Stimulated activated CD4-positive, alpha-beta T cell treated with anti-CD3 and anti-CD28 coated beads, TNF-alpha, amount 100 ng/mL, for 48 hours (primary cell): Measurements from ENCODE around the gene DAB2.

Source experiments
- DNase-seq, 3 donors: peaks; one replicate each; pipeline ENCODE4 v3.0.0-alpha.2; 2020; ENCODE audit warnings: low read depth in 3 of 3

DAB2 gene

DNA sequence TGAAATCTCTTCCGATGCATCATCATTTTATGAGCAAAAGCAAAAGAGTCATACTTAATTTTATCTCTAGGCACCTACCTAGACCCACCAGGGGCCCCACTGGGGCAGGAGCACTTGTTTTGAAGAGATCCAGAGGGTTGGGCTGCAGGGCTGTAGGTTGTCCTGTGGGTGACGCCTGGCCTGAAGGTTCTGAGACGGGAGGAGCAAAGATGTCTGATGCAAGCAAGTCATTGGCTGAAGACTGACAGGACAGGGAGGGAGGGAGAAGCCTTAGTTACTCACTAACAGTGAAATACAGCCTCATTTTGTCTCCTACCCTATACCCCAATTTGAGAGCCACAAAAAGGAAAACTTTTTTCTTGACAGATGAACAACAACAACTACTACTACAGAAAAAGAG is 43.4 kb downstream of the DAB2 start:
- no peak for DNase-seq

DNA sequence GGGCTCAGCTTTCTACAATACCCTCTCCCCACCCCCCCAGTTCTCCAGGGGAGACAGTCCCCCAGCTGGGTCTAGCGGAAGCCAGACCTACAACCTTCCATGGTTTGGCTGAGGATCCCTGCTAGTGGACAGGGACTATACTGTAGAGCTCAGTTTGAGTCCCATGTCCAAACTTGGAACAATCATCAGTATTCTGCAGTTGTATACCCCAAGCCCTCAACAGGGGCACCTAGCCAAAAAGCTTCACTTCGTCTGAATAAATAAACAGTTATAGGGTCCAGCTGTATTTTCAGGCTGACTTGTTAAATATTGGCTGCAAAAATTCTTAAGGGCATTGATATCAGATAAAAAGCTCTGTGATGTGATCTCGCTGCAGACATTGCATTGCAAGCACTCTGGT is 45.1 kb downstream of the DAB2 start:
- DNase-seq, result no peak

DNA sequence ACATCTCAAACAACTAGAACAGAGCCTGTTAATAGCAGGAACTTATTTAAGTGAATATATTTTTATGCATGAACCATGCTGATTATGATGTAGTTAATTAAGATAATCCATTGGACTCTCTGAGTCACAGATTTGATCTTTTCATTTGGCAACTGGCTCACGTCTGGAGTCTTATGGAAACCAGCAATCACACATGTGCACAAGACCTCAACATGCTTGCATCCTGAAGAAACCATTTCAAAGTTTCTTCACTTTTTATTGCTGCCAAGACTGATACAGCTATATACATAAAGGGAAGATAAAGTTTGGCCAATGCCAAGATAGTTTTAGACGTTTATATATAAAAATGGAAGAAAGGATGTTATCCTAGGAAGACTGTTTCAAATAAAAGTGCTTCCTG is 47.2 kb downstream of the DAB2 start:
- DNase-seq, result no peak

DNA sequence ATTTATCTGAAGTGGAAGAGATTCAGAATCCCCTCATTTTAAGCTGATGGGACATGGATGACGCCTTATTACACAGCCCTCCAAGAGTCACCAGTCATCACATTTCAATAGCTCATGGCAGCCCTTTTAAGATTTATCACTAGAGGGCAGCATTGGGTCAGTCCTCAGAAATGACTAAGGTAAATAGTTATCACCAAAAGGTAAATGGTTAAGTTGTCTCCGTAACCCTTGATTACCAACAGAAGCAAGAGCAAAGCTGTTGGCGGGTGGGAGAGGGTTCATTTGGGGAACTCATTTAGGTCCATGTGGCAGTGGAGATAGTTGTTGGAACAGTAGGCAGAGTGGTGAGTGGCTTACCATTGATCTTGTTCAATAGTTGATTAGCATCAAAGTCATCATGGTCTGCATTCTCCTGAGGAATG is 48.5 kb downstream of the DAB2 start:
- peak in 2 of 3 donors; percentile 22 to 28 for DNase-seq

DNA sequence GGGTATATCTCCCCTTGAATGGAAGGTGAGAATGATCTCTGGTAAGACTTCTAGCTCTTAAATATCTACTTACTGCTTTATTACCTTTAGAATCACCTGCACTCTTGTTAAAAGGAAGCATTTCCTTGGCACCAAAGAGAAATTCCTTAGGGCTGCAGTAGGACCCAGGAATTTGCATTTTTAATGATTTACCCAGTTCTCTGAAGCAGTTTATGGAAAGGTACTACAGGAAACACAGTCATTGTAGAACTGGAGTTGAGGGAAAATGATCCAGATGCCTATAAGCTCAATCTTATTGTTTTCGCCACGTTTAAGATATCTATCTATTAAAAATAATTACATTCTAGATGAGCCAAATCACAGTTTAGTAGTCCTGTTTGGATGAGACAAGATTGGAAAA is 51.0 kb downstream of the DAB2 start:
- no peak for DNase-seq

DNA sequence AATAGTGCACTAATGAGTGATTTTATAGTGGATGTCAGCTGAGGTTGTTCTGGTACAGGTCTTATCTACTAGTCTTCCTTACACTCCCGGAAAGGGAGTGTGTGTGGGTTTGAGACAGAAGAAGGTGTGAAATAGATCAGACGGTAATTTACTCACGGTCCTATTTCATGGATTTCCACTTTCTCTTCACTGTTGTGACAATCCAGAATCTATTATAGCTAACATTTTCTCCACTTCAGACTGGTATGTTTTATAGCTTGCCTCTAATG is 53.5 kb downstream of the DAB2 start:
- no peak for DNase-seq

DNA sequence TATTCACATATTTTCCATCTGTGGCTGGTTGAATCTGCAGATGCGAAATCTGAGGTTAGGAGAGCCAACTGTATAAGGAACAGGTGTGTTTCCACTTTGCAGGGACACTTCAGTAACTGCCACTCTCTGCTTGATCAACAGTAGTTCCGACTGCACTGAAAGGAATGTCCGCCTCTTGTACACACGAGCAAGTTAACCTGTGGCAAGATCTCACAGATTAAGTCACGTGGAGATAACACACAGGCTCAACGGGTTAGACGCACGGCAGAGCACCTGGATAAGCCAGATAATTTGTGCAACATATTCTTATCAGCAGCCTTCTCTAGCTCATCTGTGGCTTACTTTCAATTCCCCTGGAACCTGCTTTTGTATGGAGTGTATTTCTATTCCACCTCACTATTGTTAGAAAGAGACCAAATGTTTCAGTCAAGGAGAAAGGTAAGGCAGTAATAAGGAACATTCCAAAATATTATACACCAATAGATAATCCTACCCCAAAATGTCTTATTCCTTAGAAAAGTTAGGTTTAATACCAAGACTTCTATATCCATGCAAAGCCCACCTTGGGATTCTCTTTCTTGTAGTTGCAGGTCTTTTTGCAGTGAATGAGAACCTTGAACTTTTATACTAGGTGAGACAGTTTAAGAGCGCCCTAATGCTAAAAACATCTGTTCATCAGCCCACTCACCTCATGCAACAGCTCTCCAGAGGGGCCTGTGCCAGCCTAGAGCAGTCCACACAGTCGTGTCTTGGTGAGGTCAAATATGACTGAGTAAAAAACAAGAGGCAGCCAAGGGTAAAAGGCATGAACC is 54.0 kb downstream of the DAB2 start:
- no peak for DNase-seq

DNA sequence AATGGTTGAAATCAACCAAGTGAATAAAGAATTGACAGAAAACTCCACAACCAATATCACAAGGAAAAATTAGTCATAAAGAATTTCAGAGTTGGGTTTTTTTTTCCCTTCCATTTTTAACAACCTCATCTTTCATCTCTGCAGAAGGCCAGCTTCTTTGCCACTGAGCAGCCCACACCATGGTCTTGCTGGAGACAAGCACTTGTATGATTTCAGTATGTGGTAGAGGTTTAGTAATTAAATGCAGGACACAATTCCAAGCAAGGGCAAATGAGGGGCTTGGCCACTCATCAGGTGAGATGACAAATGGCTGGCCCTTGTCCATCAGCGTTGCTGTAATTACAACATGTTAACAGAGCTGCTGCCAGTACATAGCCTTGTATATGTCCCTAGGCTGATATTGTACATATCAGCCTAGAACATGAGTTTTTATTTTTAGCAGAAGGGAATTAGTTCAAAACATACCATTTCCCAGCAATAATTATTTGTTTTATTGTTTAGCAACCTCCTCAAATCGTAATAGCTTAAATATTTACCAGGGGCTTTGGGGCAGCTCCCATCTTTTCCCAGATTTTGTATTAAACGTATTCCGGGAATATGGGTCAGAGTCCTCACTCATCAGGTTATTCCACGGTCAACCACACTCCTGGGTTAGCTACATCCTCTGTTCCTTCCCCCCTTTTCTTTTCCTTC is 55.5 kb downstream of the DAB2 start:
- DNase-seq, result no peak

DNA sequence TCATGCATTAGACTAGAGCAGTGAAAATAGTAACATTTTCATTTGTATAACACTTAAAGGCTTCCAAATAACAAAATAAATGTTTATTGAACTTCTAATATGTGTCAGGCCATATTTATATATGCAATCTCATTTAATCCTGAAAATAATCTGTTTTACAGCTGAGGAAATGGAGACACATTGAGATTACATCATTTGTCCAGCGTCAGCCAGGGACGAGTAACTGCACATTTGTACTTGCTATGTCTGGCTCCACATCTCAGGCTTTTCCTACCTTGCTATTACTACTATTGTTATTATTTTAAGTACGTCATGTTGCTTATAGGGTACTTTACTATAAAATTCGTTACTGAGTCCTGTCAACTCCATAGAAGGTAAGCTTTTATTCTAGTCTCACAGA is 56.7 kb downstream of the DAB2 start:
- DNase-seq, result no peak

DNA sequence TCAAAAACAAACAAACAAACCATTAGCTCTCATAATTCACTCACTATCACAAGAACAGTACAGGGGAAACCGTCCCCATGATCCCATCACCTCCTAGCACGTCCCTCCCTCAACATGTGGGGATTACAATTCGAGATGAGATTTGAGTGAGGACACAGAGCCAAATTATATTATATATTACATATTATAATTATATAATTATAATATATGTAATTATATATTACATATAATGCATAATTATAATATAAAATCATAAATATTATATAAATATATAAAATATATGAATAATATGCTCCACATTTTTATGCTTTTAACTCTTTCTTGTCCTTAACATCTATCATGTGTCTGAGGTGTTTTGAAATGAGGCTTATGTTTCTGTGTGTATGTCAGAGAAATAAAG is 57.1 kb downstream of the DAB2 start:
- no peak for DNase-seq

DNA sequence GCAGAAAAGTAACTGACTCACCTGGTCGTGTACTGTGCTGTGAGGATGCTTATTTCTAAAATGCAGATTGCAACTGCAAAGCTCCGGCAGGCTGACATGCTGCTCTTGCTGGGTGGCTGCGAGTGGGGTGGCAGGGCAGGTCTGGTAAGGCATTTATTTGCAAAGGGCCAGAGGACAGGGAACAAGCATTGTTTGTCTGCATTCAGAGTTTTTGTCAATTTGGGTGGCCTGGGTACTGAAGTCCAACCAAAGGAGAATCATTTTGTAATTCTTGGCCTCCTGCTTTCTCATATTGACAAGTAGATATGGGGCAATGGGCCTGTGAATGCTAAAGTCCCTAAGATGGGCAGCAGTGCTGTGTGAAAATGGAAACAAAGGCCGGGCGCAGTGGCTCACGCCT is 60.4 kb downstream of the DAB2 start, which contains the start of gene C9:
C9 (minus strand) TSS at position 129 of the 400 bp plus-strand sequence; CDS start at position 98, 31 bp downstream.
- no peak for DNase-seq

DNA sequence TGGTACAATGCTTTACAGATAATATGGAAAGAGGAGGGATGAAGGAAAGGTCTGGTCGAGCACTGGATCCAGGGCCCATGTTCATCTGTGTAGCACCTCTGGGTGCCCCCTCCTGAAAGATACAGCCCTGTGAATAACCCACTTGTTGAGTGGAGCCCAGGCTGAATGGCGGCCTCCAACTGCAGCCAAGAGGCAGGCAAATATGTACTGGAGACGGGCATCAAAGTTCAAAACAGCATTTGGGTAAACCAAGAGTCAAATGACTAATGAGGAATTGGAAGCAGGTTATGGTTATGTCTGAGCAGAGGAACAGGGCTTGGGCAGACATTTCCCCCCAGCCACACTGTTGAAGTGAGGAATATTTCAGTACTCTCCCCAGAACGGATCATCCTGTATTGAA is 61.6 kb downstream of the DAB2 start:
- DNase-seq, result no peak

DNA sequence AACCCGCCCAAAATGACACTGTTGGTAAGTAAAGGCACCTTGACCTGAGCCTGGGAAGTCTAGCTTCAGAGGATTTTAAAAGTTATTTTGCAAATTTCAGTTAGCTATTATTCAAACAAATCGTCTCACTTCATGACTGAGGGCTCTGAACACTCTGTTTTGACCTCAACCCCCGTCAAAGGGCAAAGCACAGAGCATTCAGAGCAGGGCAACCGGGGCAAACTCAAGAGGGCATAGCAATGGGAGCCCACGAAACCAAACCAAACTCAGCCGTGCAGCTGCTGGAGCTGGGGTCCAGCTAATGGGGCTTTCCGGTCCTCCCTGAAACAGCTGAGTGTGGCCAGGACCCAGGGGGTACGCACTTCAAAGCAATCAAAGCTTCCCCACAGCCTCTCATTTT is 62.1 kb downstream of the DAB2 start:
- DNase-seq, result no peak

DNA sequence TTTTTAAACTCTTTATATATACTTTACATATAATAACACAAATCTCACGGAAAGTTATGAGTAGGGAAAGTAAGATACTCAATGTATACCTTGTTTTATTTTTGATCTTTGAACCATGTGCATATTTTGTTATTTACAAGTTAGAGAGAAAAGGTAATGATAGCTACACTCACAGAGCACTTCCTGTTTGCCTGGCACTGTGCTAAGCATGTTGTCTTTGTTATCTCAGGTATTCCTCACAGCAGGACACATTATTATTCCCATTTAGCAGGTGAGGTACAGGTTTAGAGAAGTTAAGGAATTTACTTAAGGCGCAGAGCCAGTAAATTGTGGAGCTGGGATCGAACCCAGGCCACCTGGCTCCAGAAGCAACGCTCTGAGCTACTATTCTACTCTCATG is 63.5 kb downstream of the DAB2 start:
- no peak for DNase-seq

DNA sequence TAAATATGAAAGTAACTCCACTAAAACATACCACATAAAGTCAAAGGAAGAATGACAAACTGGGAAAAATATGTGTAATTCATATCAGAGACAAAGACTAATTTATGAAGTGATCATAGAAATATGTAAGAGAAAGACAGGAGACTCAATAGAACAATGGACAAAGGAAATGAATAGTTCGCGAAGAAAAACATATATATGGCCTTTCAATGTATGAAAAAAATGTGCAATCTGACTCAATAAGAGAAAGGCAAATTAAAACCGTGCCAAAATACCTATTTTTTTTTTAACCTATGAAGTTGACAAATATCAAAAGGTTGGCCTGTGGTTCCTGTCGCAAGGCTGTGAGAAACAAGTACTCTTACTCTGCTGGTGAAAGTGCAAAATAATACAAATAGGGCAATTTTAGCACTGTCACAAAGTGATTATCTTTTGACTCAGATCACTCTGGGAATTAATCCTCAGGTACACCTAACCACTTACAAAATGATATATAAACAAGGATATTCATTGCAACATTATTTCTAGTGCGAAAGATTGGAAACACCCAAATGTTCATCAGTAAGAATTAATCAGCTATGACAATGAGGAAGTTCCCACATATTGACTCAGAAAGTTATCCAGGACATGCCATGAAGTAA is 64.2 kb downstream of the DAB2 start:
- DNase-seq, result no peak

DNA sequence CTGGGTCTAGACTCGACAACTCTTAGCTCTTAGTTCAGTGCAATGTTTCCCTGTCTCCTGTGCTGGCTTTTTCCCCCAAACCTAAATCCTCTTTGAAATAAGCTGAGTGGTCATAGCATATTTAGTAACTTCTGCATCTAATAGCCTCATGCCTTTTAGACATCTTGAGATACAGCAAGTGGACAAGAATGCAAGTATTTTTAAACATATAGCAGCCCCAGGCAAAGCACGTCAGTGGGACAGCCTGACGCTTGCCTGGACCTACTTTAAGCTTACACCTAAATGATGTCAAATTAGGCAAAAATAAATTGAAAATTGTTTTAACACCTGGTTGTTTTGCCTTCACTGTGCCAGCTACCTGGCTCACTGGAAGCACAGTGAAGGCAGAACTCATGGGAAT is 68.5 kb downstream of the DAB2 start:
- no peak for DNase-seq

DNA sequence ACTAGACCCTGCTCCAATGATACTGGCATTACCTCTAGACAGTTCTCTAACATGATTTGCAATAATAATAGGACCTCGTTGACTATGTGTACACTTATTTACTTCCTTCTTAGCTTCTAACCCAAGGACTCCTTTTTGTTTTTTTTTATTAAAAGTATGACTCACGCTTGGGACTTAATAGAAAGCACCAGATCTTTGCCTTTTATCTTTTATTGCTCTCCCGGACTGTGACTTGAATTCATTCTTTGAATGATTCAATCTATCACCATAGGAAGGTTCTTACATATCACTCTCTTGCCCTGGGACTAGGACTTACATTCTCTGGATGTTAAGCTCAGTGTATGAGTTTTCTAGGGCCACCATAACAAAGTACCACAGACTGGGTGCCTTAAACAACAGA is 69.5 kb downstream of the DAB2 start:
- DNase-seq, result no peak

DNA sequence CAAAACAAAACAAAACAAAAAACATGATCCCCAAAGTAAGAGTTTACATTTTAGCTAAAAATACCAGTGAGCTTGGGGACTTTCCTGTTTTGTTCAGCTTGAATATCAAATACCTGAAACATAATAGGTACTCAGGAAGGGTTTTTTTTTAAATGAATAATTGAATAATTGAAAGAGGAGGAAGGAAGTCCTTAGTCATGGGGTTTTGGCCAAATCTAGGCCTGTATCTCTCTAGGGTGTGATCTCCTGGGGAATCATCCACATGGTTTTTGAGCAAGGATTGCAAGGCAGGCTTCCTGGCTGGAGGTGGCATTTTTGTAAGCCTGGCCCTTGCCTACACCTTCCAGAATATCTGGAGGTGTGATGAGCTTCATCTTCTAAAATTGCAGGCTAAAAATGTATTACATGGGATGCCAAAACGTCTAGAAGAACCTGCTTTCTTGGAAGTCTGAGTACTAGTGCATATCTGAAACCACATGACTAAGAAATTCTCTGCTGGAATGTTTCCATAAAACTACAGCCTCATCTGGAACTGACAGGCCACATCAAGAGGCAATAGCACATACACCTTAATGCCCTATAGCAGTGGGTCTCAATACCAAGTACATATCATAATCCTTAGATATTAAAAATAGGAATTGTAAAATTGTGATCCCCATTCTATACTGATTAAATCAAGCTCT is 70.9 kb downstream of the DAB2 start:
- no peak for DNase-seq

DNA sequence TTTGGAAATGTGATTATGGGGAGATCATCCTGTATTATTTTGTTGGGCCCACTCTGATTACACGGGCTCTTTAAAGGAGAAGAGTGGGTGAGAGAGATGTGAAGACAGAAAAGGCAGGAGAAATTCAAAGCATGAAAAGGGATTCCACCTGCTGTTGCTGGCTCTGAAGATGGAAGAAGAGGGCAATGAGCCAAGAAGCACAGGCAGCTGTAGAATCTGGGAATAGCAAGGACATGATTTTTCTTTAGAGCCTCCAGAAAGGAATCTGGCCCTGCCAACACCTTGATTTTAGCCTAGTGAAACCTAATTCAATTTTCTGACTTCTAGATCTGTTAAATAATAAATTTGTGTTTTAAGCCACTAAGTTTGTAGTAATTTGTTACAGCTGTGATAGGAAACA is 71.8 kb downstream of the DAB2 start:
- no peak for DNase-seq

DNA sequence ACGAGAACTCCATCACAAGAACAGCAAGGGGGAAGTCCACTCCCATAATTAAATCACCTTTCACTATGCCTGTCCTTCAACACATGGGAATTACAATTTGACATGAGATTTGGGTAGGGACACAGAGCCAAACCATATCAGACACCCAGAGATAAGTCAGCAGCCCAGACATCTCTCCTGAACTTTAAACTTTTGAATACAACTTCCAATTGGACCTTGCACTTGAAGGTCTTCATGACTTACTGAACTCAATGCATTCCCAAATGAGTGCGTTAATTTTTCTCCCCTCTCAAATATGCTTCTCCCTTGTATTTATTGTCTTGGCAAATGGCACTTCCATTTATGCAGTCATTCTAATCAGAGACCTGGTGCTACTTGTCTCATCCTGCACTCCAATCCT is 72.6 kb downstream of the DAB2 start:
- no peak for DNase-seq

DNA sequence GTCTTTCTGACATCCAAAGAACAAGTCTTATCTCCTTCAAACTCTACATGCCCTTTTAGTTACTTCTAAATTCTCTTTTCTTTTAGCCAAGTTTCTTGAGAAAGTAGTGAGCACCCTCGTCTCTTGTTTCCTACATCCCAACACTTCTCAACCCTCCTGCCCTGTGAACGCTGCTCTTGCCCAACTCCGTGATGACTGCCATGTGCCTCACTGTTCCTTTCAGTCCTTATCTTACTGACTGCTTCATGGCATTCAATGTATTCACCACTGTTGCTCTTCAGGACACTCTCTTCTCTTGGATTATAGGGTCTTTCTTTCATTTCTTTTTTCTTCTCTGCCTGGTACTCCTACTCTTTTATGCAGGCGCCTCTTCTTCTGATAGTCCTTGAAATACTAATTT is 75.3 kb downstream of the DAB2 start:
- DNase-seq, result no peak

DNA sequence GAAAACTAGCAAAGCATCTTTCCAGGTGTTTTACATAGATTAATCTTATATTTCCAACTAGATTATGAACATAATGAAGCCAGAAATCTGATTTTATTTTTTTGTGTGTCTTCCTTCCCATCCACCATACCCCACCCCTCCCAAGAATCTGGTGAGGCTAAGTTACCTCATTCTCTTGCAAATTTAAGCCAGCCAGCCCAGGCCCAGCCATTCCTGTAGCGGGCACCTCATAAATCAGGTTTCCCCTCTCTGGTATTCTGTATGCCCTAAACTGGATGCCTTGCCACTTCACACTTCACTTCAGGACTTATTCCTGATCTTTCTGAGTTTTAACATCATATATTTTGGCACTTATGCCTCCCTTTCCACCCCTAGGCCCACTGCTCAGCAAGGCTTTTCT is 82.3 kb downstream of the DAB2 start:
- no peak for DNase-seq

DNA sequence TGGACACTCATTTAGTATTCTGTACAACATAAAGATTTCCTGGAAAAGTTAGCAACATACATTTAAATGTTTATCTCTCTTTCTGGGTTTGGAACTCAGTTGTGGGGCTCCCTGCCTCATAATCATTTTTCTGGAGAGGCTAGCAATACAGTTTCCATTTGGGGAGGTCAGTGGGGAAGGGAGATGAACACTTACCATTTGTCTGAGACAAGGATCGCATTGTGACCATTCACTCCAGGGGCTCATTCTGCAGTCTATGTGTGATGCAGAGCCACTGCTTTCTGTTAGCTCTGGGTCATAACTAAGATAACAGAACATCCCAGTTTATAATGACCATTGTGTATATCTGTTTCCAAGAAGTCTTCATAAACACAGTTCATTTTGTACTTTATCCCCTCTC is 82.9 kb downstream of the DAB2 start:
- no peak for DNase-seq
